HCT116 (cell line): ENCODE data around the gene PDE6C. TPM values are rescaled to one million over a fixed set of nuclear protein-coding genes. Genes with fewer than 3 reads are reported as not detected.

ENCODE experiments used
- ATAC-seq: fragments of 200-7000 bp; cut with Tn5 transposase; 2 replicates; pipeline ENCODE4 v1.9.1; 2020; ENCODE audit warnings: mild to moderate bottlenecking, moderate library complexity
- BruUV-seq: library from RNA; stranded (reverse); fragments of 400-500 nt; replicated peaks from 2 replicates; lab custom pipeline; 2021; lab: Mats Ljungman, UMichigan
- CTCF ChIA-PET: fragments of 300-600 bp; sonication (Branson Sonifier 250); formaldehyde crosslinking; loops from one replicate; lab custom pipeline; 2021; ENCODE audit warnings: antibody characterized with exemption; lab: Charles Lee
- POLR2A ChIA-PET: fragments of 300-600, 350-600 bp; sonication (Branson Sonifier 250); formaldehyde crosslinking; loops from one replicate; lab custom pipeline; 2021; ENCODE audit warnings: antibody characterized with exemption; lab: Charles Lee
- RAD21 ChIA-PET, 2 experiments: fragments of 300-600 bp; sonication (Branson Sonifier 250); formaldehyde crosslinking; loops; one replicate each; lab custom pipeline; 2023; ENCODE audit warnings: low total read pairs in 2 of 2; ENCODE audit not compliant: uncharacterized antibody in 2 of 2, unreplicated experiment in 2 of 2, low non-redundant PET in 1 of 2; lab: Charles Lee
- DNase-seq: peaks from one replicate; pipeline ENCODE4 v3.0.0-alpha.2; 2010; ENCODE audit warnings: low read depth, low spot score
- H2AFZ ChIP-seq: fragments of 200-600 bp; shearing (Covaris generic), sonication (generic); 2 replicates; pipeline ENCODE4 v1.6.1; 2017; ENCODE audit warnings: low read depth, mixed run types, mixed read lengths, antibody characterized with exemption, low read length; ENCODE audit not compliant: poor library complexity, severe bottlenecking
- H3K27ac ChIP-seq: 2 replicates; pipeline ENCODE4 v1.5.1; 2012; ENCODE audit warnings: low read depth, low read length
- H3K27me3 ChIP-seq: fragments of 200-600 bp; sonication (generic); 2 replicates; pipeline ENCODE4 v1.6.1; 2016; ENCODE audit warnings: mixed run types, low read length, mixed read lengths; ENCODE audit not compliant: insufficient read depth
- H3K36me3 ChIP-seq, 2 experiments: fragments of 200-500 bp in 1 of 2; fragments of 200-600 bp in 1 of 2; sonication (Bioruptor generic) in 1 of 2; sonication (generic) in 1 of 2; 2 replicates each; pipeline versions ENCODE4 v1.5.1 to v1.6.1; 2014 to 2016; ENCODE audit warnings: low read length in 2 of 2, inconsistent platforms in 1 of 2, mixed read lengths in 1 of 2, mixed run types in 1 of 2; ENCODE audit not compliant: insufficient read depth in 2 of 2, control insufficient read depth in 1 of 2
- H3K4me1 ChIP-seq, 2 experiments: fragments of 200-600 bp in 1 of 2; sonication (generic) in 1 of 2; 2 replicates each; pipeline versions ENCODE4 v1.5.1 to v1.6.1; 2012 to 2017; ENCODE audit warnings: low read length in 2 of 2, inconsistent platforms in 1 of 2, mild to moderate bottlenecking in 1 of 2, mixed read lengths in 1 of 2, mixed run types in 1 of 2, moderate library complexity in 1 of 2; ENCODE audit not compliant: insufficient read depth in 2 of 2, control insufficient read depth in 1 of 2
- H3K4me2 ChIP-seq: fragments of 200-600 bp; sonication (generic); 2 replicates; pipeline ENCODE4 v1.6.1; 2017; ENCODE audit warnings: mixed run types, low read length, mixed read lengths
- H3K4me3 ChIP-seq, 2 experiments: fragments of 200-600 bp in 1 of 2; sonication (generic) in 1 of 2; replicated peaks in 1 of 2; 2 replicates each; pipeline ENCODE4 v1.5.1; 2011 to 2016; ENCODE audit warnings: low read length in 2 of 2, control low read depth in 1 of 2, low read depth in 1 of 2, mild to moderate bottlenecking in 1 of 2, mixed read lengths in 1 of 2, mixed run types in 1 of 2
- H3K79me2 ChIP-seq: fragments of 200-600 bp; sonication (generic); 2 replicates; pipeline ENCODE4 v1.6.1; 2017; ENCODE audit warnings: mild to moderate bottlenecking, mixed run types, low read length, moderate library complexity, mixed read lengths; ENCODE audit not compliant: insufficient read depth
- H3K9ac ChIP-seq: fragments of 200-600 bp; sonication (generic); 2 replicates; pipeline ENCODE4 v1.6.1; 2016; ENCODE audit warnings: low read length, mixed read lengths
- H3K9me2 ChIP-seq: fragments of 200-600 bp; sonication (generic), shearing (Covaris generic); 2 replicates; pipeline ENCODE4 v1.6.1; 2017; ENCODE audit warnings: mixed run types, mild to moderate bottlenecking, moderate library complexity; ENCODE audit not compliant: insufficient read depth
- H3K9me3 ChIP-seq, 2 experiments: fragments of 200-500 bp in 1 of 2; fragments of 200-600 bp in 1 of 2; sonication (Bioruptor generic) in 1 of 2; sonication (generic) in 1 of 2; 2 replicates each; pipeline ENCODE4 v1.6.1; 2014 to 2017; ENCODE audit warnings: low read length in 2 of 2, mixed read lengths in 2 of 2, inconsistent platforms in 1 of 2, low read depth in 1 of 2, mild to moderate bottlenecking in 1 of 2, mixed run types in 1 of 2, moderate library complexity in 1 of 2; ENCODE audit not compliant: control insufficient read depth in 1 of 2, insufficient read depth in 1 of 2
- H4K20me1 ChIP-seq: fragments of 200-600 bp; sonication (generic), shearing (Covaris generic); 2 replicates; pipeline ENCODE4 v1.6.1; 2017; ENCODE audit warnings: mixed run types, mild to moderate bottlenecking, moderate library complexity; ENCODE audit not compliant: insufficient read depth
- ATF3 ChIP-seq: IDR thresholded peaks from 2 replicates; pipeline ENCODE4 v1.6.1; 2012
- CBX3 ChIP-seq: IDR thresholded peaks from 2 replicates; pipeline ENCODE4 v1.6.1; 2012; ENCODE audit warnings: low read depth
- CEBPB ChIP-seq: IDR thresholded peaks from 2 replicates; pipeline ENCODE4 v1.6.1; 2012; ENCODE audit warnings: low read depth
- CTCF ChIP-seq, 3 experiments: fragments of 200-600 bp in 1 of 3; sonication (generic) in 1 of 3; IDR thresholded peaks in 2 of 3; conservative IDR thresholded peaks in 1 of 3; 2 replicates each; pipeline ENCODE4 v1.5.1; 2012 to 2017; ENCODE audit warnings: low read depth in 2 of 3, low read length in 2 of 3, antibody characterized with exemption in 1 of 3, borderline replicate concordance in 1 of 3, control low read depth in 1 of 3, mild to moderate bottlenecking in 1 of 3, mixed read lengths in 1 of 3, mixed run types in 1 of 3, moderate library complexity in 1 of 3; ENCODE audit not compliant: insufficient read depth in 1 of 3
- EGR1 ChIP-seq: IDR thresholded peaks from 2 replicates; pipeline ENCODE4 v1.6.1; 2012; ENCODE audit warnings: low read depth
- EZH2 ChIP-seq: fragments of 200-600 bp; sonication (generic); IDR thresholded peaks from 2 replicates; pipeline ENCODE4 v1.6.1; 2017; ENCODE audit warnings: antibody characterized with exemption, mixed run types
- EZH2phosphoT487 ChIP-seq: fragments of 200-600 bp; IDR thresholded peaks from 2 replicates; pipeline ENCODE4 v1.6.1; 2018; ENCODE audit warnings: antibody characterized with exemption, borderline replicate concordance
- JUND ChIP-seq: IDR thresholded peaks from 2 replicates; pipeline ENCODE4 v1.6.1; 2012
- POLR2A ChIP-seq: IDR thresholded peaks from 2 replicates; pipeline ENCODE4 v1.7.0; 2011; ENCODE audit warnings: borderline replicate concordance; ENCODE audit not compliant: insufficient read depth, insufficient read length; ENCODE audit errors: extremely low read depth
- SP1 ChIP-seq: IDR thresholded peaks from 2 replicates; pipeline ENCODE4 v1.6.1; 2012; ENCODE audit warnings: low read depth
- SRF ChIP-seq: IDR thresholded peaks from 2 replicates; pipeline ENCODE4 v1.6.1; 2012; ENCODE audit warnings: low read depth
- YY1 ChIP-seq: IDR thresholded peaks from 2 replicates; pipeline ENCODE4 v1.6.1; 2011; ENCODE audit warnings: low read length, low read depth, moderate library complexity, mild to moderate bottlenecking; ENCODE audit not compliant: insufficient replicate concordance; ENCODE audit errors: extremely low read depth
- ZNF274 ChIP-seq: fragments of 200-500 bp; sonication (Bioruptor generic); IDR thresholded peaks from 2 replicates; pipeline ENCODE4 v1.6.1; 2014; ENCODE audit warnings: mild to moderate bottlenecking, low read depth, low read length, inconsistent platforms
- intact Hi-C: fragments of 100-400 bp; cut with micrococcal nuclease; formaldehyde crosslinking; loops from 2 replicates; pipeline ENCODE4 v1.10.0; 2022
- total RNA-seq: library from RNA; stranded (reverse); gene quantifications from one replicate; pipeline ENCODE4 v1.2.1, GENCODE V29; 2021; ENCODE audit not compliant: unreplicated experiment
- TF ChIP-seq, protein P1 (sequence below): IDR thresholded peaks from 2 replicates; pipeline ENCODE4 v1.6.1; 2011; ENCODE audit warnings: mild to moderate bottlenecking, low read length, moderate library complexity; ENCODE audit not compliant: insufficient replicate concordance; ENCODE audit errors: extremely low read depth

Gene PDE6C
- total RNA-seq, 1 experiment from 2014 or later, result not detected

GRCh38 chr10:93666030-93666429 lies 53.7 kb downstream of the PDE6C start:
- H3K27me3 ChIP-seq, result no peaks in the 10 kb centered on the region
- TF ChIP-seq JUND (no peak), YY1 (no peak), EGR1 (no peak), CBX3 (no peak)
- TF ChIP-seq, protein P1, sequence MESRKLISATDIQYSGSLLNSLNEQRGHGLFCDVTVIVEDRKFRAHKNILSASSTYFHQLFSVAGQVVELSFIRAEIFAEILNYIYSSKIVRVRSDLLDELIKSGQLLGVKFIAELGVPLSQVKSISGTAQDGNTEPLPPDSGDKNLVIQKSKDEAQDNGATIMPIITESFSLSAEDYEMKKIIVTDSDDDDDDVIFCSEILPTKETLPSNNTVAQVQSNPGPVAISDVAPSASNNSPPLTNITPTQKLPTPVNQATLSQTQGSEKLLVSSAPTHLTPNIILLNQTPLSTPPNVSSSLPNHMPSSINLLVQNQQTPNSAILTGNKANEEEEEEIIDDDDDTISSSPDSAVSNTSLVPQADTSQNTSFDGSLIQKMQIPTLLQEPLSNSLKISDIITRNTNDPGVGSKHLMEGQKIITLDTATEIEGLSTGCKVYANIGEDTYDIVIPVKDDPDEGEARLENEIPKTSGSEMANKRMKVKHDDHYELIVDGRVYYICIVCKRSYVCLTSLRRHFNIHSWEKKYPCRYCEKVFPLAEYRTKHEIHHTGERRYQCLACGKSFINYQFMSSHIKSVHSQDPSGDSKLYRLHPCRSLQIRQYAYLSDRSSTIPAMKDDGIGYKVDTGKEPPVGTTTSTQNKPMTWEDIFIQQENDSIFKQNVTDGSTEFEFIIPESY, result no peak
- TF ChIP-seq, all 23 proteins: peak for 0
- ATAC-seq (no peak), DNase-seq (no peak)
- no peak overlapping the region for H2AFZ ChIP-seq
- no peaks in the 10 kb centered on the region for H3K9me2 ChIP-seq
- no peak overlapping the region for H3K4me3 ChIP-seq
- H3K9ac ChIP-seq, result no peak overlapping the region
- intact Hi-C loops, result no loop called here
- no peaks in the 10 kb centered on the region for H3K4me1 ChIP-seq
- BruUV-seq, result no TSS peak
- ChIA-PET CTCF (no interaction called here), RAD21 (no interaction called here), POLR2A (no interaction called here)
- peaks cover 9 to 14% of the 10 kb centered on the region in 2 experiments for H3K36me3 ChIP-seq
- no peak overlapping the region for H3K27ac ChIP-seq
- no peak overlapping the region for H3K4me2 ChIP-seq
- no peaks in the 10 kb centered on the region for H3K79me2 ChIP-seq
- H3K9me3 ChIP-seq, result no peaks in the 10 kb centered on the region
- no peaks in the 10 kb centered on the region for H4K20me1 ChIP-seq

DNA sequence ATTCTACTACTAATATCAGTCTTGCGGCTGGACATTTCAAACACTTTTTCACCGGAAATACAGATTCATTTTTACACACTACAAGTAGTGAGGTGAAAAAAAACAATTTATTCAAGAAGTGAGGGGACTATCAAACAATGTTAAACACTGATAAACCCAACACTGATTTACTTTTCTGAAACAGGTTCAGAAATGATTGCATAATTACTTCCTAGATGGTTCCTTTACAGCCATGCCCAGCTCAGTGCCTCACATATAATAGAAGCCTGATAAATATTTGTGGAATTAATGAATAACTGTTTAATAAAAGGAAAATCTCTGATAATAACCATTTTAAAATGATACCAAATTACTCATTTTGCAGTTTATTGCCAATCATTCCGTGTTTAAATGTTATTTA lies 55.5 kb downstream of the PDE6C start:
- ChIA-PET RAD21 (no interaction called here), CTCF (no interaction called here), POLR2A (no interaction called here)
- ATAC-seq (no peak), DNase-seq (no peak)
- H3K4me2 ChIP-seq, result no peak overlapping the region
- no peak overlapping the region for H2AFZ ChIP-seq
- H3K79me2 ChIP-seq, result no peaks in the 10 kb centered on the region
- H3K4me1 ChIP-seq, result no peaks in the 10 kb centered on the region
- H3K9ac ChIP-seq, result no peak overlapping the region
- intact Hi-C loops, result no loop called here
- no peaks in the 10 kb centered on the region for H3K9me2 ChIP-seq
- no peak overlapping the region for H3K27ac ChIP-seq
- no peaks in the 10 kb centered on the region; the same call in 1 of the 2 replicates for H4K20me1 ChIP-seq
- H3K36me3 ChIP-seq, result peaks cover 9 to 16% of the 10 kb centered on the region in 2 experiments
- no peak overlapping the region for H3K4me3 ChIP-seq
- no peaks in the 10 kb centered on the region for H3K27me3 ChIP-seq
- no TSS peak for BruUV-seq
- H3K9me3 ChIP-seq, result no peaks in the 10 kb centered on the region
- TF ChIP-seq SRF (no peak), POLR2A (no peak), EZH2phosphoT487 (no peak), ATF3 (no peak), SP1 (no peak), CTCF (IDR thresholded peaks at IDR 0.05 in 2 of 3, conservative IDR thresholded peaks at IDR 0.05 in 1 of 3; ENCODE audit: borderline replicate concordance in 1 of 3, insufficient read depth in 1 of 3, low read depth in 2 of 3, low read length in 2 of 3) (no peak), CEBPB (no peak), EZH2 (no peak), JUND (no peak), ZNF274 (no peak)
- TF ChIP-seq, protein P1, result no peak
